C4-2B (cell line): ENCODE results near the gene BCR.

Experiments
- H3K27ac ChIP-seq: fragments of 450-650 bp; 2 replicates; pipeline ENCODE4 v1.5.1; 2017
- CTCF ChIP-seq: fragments of 450-650 bp; conservative IDR thresholded peaks from 2 replicates; pipeline ENCODE4 v1.5.1; 2017; ENCODE audit warnings: mild to moderate bottlenecking
- ZFX ChIP-seq: fragments of 450-650 bp; IDR thresholded peaks from 2 replicates; pipeline ENCODE4 v1.6.1; 2017

The BCR gene

GRCh38 chr22:23285734-23286133, 105.4 kb downstream of the BCR start:
- TF ChIP-seq ZFX (no peak), CTCF (no peak)
- H3K27ac ChIP-seq = no peak overlapping the region

GRCh38 chr22:23286296-23286695, 106.0 kb downstream of the BCR start:
- no peak overlapping the region for H3K27ac ChIP-seq
- TF ChIP-seq CTCF (no peak), ZFX (no peak)

- H3K27ac ChIP-seq = no peak overlapping the region
Measured at GRCh38 chr22:23287136-23288095, 107.1 kb downstream of the BCR start.

GRCh38 chr22:23288301-23289129, 108.2 kb downstream of the BCR start:
- H3K27ac ChIP-seq = no peak overlapping the region
- TF ChIP-seq CTCF (no peak), ZFX (no peak)

More at GRCh38 chr22:23287136-23288095, 107.1 kb downstream of the BCR start:
- TF ChIP-seq ZFX = no peak
- TF ChIP-seq CTCF = no peak

GRCh38 chr22:23289130-23289503, 108.8 kb downstream of the BCR start:
- H3K27ac ChIP-seq = no peak overlapping the region

GRCh38 chr22:23289851-23290724, 109.8 kb downstream of the BCR start:
- H3K27ac ChIP-seq = no peak overlapping the region
- TF ChIP-seq CTCF (peak; percentile 92), ZFX (no peak)

More at GRCh38 chr22:23289130-23289503, 108.8 kb downstream of the BCR start:
- TF ChIP-seq ZFX (no peak), CTCF (no peak)
